Right lung (tissue), 5 donors: ENCODE results near the gene BGN. TPM values are rescaled to one million over a fixed set of nuclear protein-coding genes. Genes with fewer than 3 reads are reported as not detected.
A peak's percentile ranks its signal among the peaks of the same experiment; 100 is the strongest.

Experiments
- DNase-seq, 2 donors: peaks; one replicate each; pipeline ENCODE4 v3.0.0-alpha.2; 2013
- polyA plus RNA-seq, 5 donors: library from polyadenylated mRNA; unstranded; fragments of 120-200 nt; gene quantifications; one replicate each; pipeline versions ENCODE4 v1.2.1 to v1.2.3, GENCODE V29; 2013; ENCODE audit warnings: inconsistent platforms in 1 of 5, low replicate concordance in 1 of 5; ENCODE audit not compliant: insufficient read length in 5 of 5, insufficient read depth in 1 of 5

The BGN gene
- polyA plus RNA-seq, 5 donors: 124 to 242 (median 164) TPM

DNA sequence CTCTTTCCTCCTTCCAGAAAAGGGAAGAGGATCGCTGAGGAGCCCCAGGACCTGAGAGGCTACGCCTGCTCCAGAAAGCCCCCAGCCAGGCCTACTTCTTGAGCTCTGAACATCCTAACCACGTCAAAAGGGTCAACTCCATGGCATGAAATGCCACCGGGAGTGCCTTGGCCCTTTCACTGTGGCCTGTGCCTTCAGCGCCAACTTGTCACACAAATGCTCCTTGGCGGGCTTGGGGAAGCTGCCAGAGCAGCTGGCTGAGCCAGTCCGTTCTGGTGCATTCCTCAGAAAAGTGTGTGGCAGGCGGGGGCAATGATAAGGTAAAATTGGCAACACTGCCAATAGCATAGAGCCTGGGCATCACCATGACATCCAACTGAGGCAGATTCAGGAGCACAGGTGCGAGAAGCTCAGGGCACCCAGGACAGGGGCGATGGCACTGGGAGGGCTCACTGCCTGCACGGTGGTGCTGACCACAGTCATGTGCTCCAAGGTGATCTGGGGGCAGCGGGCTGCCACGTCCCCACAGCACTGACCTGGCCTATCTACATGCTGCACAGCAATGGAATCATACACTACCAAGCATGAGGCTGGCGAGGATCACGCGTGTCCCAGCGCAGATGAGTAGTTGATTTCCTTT is 36.8 kb upstream of the BGN start:
- no peak for DNase-seq

DNA sequence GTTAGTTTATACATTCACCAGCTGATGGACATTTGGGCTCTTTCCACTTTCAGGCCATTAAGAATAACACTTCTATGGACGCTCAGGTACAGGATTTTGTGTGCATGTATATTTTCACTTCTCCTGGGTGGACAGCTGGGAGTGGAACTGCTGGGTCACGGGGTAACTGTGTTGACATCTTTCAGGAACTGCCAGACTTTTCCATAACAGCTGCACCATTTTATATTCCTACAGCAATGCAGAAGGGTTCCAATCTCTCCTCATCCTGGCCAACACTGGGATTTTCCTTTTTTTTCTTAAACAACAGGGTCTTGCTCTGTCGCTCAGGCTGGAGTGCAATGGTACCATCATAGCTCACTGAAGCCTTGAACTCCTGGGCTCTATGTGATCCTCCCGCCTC is 36.3 kb upstream of the BGN start:
- no peak for DNase-seq

DNA sequence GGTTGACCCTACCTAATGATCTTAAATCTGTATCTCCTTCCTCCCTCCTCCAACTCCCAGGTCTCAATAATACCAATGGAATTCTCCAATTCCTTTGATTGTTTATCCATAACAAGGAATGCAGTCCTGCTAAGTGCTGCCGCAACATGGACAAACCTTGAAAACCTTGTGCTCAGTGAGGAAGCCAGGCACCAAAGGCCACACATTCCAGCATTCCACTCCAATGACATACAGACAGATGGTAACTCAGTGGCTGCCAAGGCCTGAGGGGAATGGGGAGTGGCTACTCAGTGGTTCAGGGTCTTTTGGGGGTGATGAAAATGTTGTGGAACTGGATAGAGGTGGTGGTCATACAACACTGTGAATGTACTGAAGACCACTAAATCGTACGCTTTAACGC is 34.8 kb upstream of the BGN start:
- DNase-seq: no peak

DNA sequence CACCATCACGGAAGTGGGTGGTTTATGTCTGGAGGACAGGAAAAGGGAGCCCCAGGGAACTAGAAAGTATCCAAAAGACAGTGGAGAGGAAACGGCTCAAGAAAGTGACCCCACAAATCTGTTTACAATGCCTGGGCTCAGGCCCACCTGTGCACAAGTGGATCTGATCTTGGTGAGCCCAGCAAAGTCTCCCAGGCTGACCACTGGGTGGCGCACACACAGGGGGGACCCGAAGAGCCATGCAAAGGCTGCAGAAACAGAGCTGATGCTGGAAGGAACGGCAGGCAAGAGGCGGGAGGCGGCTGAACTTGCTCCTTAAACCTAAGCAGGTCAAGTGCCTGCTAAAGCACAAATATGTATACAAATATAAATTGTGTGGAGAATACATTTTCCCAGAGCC is 34.0 kb upstream of the BGN start:
- DNase-seq: no peak

DNA sequence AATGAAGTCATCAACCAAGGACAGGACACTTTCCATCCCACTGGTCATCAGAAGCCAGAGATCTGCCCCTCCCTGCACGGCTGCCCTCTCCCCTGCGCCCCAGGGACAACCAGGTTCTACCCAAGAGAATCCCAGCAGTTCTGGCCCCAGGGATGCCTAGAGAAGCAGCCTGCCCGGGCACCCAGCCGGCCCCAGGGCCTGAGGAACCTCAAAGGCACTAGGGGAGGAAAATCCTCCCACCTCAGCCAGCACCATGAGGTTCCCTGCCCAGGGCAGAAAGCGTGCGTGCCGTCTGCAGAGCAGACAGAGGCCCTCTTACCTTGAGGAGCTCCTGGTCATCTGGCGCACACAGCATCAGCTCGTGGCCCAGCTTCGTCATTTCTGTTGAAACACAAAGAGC is 32.5 kb upstream of the BGN start:
- no peak for DNase-seq

DNA sequence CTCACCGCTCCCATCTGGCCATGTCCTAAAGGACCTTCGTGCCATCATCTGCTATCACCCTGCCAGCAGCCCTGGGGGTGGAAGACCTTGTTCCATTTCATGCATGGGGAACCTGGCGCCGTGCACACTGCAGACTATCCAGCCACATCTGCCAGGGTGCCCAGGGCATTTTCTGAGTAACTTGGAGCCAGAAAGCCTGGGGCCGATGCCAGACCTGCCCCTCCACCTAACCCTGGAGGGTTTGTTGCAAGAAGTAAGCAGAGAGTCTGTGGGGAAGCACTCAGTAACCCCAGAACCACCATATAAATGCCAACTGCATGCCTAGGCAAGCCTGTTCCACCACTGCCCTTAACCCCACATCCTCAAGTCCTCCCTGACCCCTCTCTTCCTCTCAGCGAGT is 31.7 kb upstream of the BGN start:
- no peak for DNase-seq

DNA sequence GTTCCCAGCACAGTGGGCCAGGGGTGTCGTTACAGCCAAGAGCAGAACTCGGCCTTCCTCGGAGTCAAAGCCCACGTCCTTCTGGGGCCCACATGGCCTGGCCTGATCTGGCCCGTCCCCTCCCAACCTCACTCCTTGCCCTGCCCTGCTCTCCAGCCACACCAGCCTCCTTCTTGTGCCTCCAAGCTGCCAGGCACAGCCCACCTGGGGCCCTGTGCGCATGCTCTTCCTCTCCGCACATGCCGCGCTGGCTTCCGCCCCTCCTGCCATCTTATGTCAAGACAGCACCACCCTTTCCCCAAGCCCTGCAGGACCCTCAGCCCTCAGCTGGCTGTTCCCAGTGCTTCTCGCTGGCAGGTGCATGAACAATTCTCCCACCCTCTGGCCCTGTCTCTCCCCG is 31.2 kb upstream of the BGN start:
- DNase-seq: no peak

DNA sequence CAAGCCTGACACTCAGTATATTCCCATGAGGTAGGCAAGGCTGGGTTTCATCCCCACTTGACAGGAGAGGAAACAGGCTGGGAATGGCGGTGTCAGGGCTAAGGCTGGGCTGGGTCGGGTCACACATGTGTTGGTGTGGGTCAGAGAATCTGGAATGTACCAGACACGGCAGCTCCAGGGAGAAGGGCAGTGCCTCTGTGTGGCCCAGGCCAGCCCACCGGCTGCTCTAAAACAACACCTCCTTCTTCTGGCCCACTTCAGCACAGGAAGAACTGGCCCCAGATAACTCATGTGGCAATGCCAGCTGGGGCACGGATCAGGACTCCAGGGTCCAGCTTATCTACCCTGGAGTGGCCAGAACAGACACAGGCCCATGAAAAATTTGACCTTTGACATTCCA is 30.7 kb upstream of the BGN start:
- no peak for DNase-seq

DNA sequence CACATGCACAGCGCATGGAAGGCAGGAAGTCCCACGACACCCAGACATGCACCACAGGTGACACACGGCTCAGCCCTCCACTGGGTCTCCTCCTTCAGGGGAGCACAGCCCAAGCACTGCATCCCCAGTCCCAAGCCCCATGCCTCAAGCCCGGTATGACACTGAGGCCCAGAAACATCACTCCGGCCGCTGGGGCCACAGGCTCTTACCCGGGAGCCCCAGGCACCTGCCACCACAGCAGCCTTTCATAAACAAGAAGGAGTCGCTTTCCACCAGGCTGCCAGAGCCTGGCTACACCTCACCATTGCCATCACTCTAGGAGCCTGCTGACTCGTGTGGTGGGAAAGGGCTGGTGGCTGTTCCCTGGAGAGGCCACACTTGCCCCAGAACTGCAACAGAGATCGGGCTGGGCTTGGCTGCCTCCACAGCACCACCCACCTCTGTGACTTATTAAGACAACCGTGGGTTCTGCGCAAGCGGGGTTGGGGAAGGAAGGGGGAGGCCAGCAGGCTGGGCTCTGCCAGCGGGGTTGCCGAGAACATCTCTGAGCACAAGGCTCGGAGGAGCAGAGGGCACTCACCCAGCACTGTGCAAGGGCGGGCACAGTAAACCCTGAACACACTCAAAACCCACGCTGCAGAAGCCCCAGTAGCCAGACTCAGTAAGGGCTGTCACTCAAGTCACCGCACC is 28.9 kb upstream of the BGN start:
- no peak for DNase-seq

DNA sequence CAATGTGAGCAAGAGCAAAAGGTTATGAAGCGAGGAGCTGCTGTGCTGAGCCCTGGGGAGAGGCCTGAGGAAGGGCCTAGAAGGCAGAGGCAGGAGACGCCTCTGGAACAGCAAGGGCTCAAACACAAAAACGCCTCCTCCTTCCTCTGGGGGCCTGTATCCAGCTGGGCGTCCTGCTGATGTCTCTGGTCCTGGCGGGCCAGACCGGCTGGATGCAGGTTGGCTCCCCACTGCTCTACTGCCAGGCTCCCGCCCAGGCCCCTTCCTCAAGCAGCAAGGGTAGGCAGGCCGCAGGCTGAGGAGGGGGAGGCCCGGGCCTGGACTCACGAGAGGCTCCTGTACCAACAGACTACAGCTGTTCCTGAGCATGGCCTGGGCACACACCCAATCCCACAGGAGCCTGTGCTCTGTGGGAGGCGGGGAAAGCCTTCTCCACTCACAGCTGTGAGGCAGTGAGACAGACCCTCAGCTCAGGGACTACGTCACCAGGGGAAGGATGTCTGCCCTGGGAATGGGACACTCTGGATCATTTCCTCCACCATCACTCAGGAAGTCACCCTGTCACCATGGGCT is 26.7 kb upstream of the BGN start:
- no peak for DNase-seq

DNA sequence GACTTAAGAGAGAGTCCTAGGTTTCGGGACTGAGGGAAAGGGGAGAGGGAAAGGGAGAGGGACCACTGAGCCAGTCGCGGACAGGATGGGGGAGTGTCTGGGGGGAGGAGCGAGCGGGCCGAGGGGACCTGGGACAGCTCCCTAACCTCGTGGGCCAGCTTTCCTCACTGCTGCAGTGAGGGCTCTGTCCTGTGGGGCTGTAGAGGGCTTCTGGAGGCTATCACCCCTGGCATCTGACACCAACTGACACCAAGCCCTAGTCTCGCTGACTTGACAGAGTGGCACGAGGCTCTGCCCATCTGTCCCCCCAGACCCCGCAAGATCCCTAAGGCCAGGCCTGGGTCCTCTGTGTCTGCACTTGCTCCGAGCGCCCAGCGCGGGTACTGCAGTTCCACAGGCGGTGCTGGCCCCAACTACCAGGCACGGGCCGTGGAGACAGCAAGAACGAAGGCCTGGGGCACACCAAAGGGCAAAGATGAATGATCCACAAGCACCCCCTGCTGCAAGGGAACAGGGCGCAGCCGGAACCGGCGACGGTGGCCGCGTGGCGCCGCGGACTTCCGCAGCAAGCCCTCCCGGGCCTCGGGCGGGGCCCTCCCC is 24.9 kb upstream of the BGN start:
- DNase-seq: no peak

DNA sequence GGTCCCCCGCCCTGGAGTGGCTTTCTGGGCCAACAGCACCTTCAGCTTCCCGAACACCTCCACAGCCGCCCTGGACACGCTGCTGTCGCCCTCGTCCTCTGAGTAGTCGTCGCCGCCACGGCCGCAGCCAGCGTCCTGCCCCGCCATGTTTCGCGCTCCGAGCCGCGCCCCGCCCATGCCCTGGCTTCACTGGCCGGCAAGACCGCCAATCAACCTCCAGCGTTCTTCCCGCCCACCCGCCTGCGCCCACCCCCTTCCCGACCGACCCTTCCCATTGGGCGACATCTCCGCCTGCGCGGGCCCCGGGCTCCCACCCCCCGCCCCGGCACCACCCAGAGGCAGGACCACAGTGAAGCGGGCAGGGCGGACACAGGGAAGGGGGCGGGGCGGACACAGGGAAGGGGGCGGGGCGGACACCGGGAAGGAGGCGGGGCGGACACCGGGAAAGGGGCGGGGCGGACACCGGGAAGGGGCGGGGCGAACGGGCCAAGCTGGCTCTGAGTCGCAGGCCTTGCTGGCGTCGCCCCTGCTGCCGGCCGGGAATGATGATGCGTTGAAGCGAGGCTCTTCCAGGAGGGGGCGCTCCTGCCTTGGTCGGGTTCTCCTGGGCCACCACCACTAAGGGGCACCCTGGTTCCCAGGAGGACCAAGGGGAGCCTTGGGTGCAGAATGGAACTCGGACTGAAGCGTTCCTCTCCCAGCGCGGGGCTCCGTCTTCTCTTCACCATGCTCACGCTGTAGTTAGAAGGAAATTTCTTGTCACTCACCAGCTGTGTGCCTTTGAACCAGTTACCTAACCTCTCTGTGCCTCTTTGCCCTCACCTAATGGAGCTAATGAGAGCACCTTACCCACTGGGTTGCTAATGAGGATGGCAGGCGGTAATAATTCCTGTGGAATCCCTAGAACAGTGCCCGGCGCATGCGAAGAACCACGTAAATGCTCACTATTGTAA is 24.1 kb upstream of the BGN start, which contains the start of gene HAUS7:
Gene HAUS7, minus strand, starts transcription at position 166 of the 953 bp plus-strand sequence. Its CDS starts 19 bp downstream, at position 147.
- peak; percentile 86 to 88 for DNase-seq

DNA sequence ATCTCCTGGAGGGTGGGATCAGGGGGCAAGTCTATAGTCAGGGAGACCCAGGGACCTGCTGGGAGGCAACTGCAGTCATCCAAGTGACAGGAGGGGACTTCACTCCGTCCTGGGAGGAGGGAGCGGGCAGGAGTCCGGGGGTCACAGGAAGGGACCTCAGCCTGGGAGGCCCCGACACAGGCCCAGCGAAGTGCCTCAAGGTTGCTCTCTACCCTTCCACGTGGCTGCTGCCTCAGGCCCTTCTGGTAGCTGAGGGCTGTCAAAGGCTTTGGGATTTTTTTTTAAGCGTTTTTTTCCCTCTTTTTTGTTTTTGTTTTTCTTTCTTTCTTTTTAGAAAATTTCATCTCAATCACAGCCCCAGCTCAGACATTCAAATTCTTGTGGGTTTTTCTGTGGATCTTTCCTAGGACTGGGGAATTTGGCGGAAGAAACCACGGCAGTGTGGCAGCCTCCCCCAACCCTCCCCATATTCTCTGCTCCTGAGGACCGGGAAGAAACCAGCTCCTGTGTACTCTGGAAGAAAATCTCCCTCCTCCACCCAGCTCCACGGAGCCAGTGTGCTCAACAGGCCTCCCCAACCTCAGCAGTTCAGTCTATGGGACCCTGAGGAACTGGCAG is 23.0 kb upstream of the BGN start:
- no peak for DNase-seq

DNA sequence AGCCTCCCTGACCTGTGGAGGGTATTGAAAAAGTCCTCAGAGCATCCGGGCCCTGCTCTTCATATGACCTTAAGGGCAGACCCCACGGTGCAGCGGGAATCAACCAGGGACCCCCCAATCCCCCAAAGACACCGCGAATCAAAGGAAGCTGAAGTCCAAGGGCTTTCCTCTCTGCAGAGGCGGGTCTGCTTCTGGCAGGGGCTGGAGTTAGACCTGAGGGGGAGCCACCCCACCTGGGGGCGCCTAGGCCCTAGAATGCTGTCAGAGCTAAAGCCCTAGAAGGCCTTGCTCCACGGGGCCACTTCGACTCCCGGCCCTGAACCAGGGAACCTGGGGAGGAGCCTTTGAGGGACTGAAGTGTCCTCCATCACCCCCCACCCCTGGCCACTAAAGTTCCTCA is 21.7 kb upstream of the BGN start:
- DNase-seq: no peak

DNA sequence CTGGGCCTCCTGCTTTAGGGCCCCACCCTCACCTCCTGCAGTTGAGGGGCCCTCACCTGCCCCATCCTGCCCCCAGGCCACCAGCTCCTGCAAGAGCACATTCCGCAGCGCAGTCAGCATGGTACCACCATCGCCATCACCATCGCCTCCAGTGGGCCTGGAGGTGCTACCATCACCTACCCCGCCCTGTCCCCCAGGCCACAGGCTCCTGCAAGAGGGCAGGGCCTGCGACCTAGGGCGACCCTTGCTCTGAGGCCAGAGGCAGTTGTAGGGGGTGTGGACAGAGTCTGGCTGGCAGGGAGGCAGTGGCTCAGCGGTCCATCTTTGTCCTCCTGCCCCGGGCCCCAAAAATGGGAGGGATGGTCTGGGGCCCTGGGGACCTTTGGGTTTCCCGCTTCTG is 20.5 kb upstream of the BGN start:
- no peak for DNase-seq

DNA sequence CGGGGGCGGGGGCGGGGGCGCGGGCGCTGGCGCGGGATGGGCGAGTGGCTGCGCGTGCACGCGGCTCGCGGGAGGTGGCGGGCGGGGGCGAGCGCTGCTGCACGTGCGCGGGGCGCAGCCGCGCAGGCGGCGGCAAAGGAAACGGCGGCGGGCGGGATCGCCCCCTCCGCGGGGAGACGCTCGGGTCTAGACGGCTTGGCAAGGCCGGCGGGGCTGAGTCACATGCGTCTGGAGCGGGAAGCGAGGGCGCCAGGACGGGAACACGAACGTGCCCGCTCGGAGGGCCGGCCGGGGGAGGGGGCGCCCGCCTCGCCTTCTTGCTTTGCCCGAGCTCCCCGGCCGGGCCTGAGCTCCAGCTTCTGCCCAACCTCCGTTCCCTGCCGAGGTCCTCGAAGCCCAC is 20.1 kb upstream of the BGN start:
- peak in 1 of 2 donors; percentile 60 for DNase-seq

DNA sequence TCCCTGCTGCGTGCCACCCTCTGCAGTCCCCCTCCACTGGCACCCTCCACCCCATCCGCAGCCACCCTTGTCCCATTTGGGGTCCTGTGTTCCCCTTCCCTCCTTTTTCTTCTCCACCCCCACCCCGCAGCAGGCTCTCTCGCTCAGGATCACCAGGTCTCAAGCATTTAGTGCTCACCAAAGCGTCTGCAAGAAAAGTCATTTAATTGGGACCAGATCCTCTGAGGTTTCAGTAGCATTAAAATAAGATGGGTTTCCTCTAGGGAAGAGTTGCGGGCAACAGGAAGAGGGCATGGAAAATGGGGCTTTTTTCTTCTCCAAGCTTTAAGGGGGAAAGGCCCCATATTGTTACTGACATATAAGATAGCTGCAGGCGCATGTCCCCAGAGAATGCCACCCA is 19.5 kb upstream of the BGN start:
- no peak for DNase-seq

DNA sequence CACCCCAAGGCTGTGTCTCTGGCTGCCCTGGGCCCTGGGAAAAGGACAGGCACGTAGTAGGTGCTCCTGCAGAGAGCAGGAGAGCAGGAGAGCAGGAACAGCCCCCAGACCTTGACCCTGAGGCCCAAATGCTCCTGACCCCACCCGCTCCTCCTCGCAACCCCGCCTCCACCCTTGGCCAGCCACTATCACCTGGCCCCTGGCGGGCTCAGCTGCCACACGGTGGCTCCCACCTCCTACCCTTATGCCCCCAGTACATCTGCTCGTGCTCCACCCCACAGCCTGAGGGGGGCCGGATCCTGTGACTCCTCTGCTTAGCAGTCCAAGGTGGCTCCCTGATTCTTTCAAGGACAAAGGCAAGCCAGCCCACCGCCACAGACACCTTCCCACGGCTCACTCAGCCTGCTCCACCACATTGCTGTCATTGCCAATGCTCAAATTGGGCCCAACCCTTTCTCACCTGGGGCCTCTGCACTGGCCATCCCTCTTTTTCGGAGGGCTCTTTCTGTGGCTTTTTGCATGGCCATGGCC is 19.0 kb upstream of the BGN start:
- DNase-seq: no peak

DNA sequence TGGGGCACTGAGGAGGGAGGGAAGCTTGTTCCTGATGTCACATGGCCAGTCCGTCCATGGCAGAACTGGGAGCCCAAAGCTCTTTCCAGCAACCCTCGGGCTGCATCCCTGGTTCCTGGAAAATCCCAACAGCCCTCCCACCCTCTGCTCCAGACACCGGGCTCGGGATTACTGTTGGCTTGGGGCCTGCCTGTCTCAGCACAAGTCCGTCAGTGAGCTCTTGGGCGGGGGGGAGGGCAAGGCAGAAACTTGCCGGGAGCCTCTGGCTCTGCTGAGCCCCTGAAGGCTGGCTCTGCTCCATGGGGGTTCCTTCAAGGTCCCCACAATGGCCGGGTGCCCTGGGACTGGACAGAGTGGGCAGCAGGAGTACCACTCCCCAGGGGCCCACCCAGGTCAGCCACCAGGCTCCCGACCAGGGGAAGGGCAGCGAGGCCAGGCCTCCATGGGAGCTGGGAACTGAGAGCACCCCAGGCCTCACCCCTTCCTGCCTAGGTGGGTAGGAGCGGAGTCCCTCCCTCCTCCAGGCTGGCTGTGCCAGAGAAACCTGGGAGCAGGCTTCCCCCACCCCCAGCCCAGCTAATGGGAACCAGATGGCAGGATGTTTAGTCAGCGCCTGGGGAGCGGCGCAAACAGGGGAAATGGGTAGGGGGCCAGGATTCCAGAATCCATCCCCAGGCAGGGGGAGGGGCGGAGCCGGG is 18.0 kb upstream of the BGN start:
- DNase-seq: peak in 1 of 2 donors; percentile 64

DNA sequence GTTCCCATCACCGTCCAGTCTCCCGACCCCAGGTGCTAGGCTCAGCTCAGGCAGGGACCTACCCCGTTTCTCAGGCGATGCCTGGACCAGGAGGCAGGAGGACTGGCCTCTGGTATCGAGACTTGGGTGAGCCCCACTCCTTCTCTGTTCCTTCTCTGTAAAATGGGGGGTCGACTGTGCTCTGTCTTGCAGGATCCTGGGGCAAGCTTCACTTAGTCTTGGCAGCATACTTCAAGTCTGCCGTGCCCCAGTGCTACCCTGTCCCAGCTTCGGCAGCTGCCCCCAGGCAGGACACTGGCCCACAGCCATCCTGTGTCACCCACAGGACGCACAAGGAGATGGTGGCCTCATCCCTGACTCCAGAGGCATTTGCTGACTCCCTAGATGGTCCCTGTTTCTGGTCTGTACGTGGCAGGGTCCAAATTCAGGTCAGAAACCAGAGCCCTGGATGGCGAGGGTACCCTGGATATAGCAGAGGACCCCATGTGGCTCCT is 17.4 kb upstream of the BGN start:
- DNase-seq: no peak
